GM18498 (cell line): Measurements from ENCODE around the gene GSTO1.

Experiments used
- ATAC-seq: cut with Tn5 transposase; IDR thresholded peaks from one replicate; pipeline ENCODE4 v1.9.1; 2021; ENCODE audit warnings: mild to moderate bottlenecking, moderate library complexity; ENCODE audit not compliant: unreplicated experiment

GSTO1 gene

DNA sequence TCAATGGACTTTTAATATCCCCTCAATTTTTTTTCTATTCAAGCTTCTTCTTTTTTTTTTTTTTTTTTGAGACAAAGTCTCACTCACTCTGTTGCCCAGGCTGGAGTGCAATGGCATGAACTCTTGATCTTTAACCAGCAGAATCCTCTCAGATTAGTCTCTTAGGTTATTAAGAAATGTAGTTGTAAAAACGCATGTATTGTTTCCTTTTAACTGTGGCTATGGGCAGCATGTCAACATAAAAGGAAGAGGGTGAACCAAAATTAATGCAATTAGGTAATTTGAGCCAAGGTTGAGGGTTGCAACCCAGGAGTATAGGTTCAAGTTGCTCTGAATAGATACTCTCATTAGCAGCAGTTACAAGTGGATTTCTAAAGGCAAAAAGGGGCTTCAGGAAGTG is 4.3 kb upstream of the GSTO1 start:
- no peak for ATAC-seq

DNA sequence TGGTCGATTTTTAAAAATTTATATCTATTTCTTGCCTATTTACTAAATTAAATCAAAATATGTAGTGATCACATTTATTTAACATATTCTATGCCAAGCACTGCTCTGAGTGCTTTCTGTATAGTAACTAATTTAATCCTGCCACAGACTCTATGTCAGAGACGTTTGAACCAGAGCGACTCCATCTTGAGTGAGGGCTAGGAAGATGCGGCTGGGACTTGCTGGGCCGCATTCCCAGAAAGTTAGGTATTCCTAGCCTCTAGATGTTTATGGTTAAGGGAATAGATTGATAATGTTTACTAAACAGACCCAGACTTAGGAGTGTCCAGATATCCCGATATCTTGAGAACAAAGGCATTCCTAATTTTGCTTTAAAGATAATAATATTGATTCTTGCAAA is 3.2 kb upstream of the GSTO1 start:
- no peak for ATAC-seq

DNA sequence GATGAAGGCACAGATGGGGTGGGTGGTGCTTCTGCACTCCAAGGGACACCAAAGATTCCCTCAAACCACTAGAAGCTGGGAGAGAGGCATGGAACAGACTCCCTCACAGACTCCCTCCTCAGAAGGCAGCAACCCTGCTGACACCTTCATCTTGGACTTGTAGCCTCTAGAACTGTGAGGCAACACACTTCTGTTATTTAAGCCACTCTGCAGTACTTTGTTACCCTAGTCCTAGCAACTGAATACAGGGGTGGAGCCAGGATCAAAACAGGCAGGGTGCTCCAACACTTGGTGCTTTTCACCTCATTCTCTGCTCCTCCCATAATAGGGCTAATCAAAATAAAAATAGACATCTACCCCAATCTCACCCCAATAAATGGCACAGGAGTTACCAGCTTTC is 2.3 kb upstream of the GSTO1 start:
- ATAC-seq: no peak

DNA sequence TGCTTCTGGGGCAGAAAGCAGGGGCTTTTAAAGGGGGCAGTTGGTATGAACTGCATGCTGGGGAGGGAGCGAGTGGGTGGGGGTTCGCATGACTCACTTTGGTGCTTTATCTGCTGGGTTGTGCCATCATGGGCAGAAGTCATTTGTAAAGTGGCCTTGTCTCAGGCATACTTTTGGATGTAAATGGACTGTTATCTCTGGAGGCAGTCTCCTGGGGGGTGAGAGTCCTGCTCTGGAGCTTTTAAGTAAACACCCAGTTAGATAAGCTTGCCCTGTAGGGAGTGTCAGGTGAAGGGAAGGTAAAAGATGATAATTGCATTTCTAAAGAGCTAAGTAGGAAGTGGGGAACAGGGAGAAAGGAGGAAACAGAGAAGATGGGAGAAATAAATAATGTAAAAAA is 1.6 kb upstream of the GSTO1 start:
- no peak for ATAC-seq

DNA sequence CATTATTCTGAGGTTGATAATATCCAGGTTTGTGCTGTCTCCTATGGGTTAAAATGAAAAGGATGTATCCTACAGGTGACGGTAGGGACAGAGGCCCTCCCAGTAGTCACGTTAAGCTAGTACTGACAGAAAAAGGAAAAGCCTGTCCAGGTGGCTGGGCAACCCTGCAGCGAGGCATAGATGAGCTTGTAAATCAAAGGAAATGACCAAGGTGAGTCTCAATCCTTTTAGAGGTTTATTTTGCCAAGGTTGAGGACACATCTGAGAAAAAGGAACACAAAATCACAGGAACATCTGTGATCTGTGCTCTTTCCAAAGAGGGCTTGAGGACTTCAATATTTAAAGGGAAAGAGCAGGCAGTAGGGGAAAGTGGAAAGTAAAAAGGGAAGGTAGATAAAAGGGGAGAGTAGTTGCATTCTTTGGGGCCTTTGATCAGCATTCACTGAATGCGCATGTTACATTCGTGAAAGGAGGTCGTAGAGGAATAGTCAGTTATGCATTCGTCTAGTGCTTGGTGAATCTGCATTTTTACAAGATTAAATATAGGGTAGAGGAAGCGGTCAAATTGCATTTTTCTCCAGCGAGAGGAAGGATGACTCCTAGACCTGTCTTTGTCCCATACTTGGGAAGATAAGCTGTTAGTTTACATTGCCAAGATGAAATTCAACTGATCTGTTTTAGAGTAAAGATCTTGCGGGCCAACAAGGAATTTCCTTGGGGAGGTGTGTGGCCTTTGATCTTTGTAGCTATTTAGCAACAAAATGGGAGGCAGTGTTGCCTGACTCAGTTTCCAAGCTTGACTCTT is 884 bp upstream of the GSTO1 start:
- ATAC-seq: no peak

DNA sequence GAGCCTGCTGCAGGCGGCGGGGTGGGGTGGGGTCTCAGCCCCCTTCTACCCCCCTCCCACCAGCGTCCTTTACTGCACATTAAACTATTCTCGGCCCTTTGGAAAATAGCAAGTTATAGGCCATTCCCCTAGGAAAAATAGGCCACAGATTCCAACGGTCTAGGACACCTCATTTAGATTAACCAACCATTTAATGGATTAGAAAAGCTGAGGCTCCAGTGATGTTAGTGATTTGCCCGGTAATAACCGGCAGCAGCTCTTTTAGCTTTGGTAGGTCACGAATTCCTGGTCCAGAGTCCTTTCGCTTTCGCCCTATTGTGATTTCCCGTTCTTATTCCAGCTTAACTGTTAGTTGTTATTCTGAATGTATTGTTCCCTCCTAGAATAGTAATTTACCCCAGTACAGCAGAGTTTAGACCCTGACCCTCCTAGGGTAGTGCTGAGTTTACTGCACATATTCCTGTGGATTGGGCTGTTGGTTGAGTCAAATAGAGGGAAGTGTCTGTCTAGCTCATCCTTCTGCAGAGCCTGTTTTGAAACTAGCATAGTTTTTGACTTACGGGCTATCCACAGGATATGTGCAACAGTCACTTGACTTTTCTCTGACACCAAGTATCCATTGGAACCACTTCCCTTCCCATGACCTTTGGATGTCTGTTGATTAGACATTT is 754 bp downstream of the GSTO1 start:
- peak; percentile 34 for ATAC-seq

DNA sequence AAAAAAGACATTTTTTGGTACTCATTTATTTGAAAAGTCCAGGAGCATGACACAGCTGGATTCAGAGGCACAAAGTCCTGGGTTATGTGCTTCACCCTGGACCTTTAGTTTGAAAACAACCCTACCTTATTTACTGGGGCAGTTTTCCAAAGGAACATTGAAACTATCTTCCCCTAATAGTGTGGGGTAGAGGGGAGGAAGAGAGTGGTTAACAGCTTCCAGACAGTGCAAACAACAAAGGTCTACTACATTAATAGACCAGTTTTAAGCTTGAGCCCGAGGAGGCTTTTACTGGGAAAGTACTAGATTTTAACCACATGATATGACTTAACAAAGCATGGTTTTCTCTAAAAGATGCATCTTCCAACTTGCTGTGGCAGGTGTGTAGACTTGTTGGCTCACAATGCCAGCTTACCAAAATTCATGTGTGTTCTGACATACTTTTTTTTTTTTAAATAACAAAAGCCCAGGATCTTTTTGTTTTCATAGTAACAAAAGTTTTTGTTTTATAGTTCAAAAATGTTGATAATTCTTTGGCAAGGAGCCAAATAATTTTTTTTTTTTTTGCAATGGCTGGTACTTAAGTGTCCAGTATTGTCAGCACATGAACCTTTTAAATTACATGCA is 1.8 kb downstream of the GSTO1 start:
- ATAC-seq: no peak

DNA sequence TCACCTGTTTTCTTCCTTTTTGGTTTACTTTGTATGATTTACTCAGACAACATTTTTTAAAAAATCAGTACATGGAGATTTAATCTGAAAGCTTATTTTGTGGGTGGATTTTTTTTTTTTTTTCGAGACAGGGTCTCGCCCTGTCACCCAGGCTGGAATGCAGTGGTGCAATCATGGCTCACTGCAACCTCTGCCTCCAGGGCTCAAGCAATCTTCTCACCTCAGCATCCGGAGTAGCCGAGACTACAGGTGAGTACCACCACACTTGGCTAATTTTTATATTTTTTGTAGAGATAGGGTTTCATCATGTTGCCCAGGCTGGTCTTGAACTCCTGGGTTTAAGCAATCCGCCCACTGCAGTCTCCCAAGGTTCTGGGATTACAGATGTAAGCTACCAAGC is 2.5 kb downstream of the GSTO1 start:
- no peak for ATAC-seq

DNA sequence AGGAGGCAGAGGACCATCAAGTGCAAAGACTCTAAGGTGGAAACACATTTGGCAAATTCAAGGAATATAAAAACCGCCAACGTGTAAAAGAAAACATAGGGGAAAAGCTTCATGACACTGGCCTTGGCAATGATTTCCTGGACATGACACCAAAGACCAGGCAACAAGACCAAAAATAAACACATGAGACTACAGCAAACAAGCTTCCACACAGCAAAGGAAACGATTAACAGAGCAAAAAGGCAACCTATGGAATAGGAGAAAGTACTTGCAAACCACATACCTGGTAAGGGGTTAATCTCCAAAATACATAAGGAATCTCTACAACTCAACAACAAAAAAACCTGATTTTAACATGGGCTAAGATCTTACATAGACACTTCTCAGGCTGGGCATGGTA is 3.5 kb downstream of the GSTO1 start:
- ATAC-seq: no peak

DNA sequence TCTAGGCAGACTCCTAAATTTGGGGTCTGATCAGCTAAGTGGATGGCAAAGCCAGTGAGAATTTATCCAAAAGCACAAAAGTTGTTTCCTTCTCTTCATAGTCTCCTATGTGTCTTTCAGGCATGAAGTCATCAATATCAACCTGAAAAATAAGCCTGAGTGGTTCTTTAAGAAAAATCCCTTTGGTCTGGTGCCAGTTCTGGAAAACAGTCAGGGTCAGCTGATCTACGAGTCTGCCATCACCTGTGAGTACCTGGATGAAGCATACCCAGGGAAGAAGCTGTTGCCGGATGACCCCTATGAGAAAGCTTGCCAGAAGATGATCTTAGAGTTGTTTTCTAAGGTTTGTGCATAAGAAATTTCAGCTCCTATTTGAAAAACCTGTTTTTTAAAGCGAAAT is 4.8 kb downstream of the GSTO1 start:
- no peak for ATAC-seq

DNA sequence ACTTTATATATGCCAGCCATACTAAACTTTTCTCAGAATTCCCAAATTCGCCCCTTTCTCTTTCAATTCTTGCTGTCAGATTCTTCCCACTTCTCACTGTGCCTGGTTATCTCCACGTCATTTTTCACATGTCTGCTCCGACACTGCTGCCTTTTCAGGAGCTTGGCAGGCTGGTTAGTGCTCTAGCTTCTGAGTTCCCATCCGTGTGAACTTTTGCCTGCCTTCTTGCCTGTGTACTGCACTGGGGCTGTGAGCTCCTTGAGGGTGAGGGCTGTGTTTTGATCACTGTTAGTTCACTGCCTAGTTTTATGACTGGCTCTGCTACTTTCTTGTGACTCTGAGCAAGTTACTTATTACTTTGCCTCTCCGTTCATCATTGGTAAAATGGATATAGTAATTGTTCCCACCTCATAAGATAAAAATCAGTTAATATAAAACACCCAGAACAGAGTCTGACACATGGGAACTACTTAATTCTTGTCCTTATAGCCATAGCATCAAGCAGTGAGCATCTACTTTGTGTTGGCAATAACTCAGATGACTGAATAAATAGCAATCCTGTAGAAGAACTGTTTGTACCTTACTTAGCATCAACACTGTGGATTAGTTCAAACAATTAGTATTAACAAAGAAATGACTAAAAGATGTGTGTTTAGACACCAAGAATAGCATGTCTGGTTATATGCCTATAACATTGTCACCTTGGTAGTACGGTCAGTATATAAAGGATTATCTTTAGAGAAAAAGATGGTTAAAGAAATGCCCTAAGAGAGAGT is 5.5 kb downstream of the GSTO1 start:
- ATAC-seq: no peak

DNA sequence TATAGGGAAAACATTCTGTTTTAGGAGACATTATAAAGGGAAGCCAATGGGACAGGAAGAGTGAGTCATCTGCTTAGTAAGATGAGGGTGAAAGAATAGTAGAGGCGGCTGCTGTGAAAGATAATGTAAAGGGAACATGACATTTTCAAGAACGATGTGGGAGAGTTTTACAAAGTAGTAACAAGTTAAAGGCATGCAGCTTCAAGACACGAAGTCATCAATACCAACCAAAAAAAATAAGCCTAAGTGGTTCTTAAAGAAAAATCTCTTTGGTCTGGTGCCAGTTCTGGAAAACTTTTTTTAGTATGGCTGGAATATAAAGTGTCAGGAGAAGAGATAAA is 6.1 kb downstream of the GSTO1 start:
- ATAC-seq: no peak

DNA sequence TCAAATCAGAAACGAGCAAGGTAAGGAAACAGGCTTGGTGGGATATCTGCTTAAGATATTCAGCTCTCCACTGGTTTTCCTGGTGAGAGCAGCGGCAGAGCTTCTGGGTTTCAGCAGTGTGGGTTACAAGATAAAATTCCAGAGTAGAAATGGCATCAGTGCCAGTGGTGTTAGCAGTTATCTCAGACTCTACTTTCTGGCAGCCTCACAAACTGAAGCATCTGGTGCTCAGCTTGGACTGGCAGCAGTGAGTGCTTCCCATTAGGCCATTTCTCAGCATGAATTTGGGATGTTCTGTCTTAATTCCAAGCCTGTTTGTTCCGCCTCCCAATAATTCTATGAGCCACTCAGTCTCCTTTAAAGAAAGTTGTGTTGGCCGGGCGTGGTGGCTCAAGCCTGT is 7.4 kb downstream of the GSTO1 start:
- ATAC-seq: no peak

DNA sequence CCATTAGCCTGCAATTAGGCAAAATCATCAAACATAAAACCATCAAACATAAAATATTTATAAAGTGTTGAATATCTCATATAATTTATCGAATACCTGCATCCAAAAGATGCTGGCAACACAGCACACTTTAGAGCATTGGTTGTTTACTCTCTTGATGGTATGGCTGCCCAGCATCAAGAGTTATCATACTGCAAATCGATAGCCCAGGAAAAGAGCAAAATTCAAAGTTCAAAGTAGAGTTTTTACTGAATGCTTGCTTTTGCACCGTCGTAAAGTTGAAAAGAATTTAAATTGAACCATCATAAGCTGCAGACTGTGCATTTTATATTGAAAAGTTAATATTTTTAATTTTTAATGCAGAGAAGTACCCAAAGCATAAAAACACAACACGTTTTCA is 10.1 kb downstream of the GSTO1 start:
- ATAC-seq: no peak

DNA sequence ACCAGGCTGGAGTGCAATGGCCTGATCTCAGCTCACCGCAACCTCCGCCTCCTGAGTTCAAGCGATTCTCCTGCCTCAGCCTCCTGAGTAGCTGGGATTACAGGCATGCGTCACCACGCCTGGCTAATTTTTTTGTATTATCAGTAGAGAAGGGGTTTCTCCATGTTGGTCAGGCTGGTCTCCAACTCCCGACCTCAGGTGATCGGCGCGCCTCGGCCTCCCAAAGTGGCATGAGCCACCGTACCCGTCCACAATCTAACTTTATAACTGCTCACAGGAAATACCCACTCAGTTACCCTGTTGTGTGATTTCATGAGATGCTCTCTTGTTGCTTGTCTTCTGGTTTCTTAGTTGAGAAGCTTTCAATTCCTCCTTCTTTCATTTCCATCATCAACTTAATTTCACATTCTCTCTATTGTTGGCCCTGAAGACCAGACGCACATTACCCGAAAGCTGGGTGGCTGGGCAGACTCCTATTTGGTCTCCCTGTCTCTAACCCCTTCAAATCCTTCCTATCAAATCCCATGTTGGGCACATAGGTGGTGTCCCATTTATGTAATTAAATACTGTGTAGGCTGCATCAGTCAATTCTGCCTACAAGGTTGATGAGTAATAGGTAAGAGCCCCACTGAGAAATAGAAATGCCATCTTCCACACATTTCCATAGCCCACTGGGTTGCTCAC is 13.2 kb downstream of the GSTO1 start:
- no peak for ATAC-seq

DNA sequence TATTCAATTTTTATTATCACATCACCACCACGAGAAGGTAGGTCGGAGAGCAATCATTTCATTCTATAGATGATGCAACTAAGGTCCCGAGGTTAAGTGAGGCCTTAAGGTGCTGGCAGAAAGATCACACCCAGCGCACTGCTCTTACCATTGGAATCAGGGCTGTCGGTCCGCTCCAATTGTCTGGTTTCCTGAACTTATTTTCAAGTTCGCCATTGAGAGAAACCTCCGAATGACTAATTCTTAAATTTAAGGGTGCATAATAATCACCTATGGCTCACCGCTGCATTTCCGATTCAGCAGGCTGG is 13.7 kb downstream of the GSTO1 start:
- ATAC-seq: no peak

DNA sequence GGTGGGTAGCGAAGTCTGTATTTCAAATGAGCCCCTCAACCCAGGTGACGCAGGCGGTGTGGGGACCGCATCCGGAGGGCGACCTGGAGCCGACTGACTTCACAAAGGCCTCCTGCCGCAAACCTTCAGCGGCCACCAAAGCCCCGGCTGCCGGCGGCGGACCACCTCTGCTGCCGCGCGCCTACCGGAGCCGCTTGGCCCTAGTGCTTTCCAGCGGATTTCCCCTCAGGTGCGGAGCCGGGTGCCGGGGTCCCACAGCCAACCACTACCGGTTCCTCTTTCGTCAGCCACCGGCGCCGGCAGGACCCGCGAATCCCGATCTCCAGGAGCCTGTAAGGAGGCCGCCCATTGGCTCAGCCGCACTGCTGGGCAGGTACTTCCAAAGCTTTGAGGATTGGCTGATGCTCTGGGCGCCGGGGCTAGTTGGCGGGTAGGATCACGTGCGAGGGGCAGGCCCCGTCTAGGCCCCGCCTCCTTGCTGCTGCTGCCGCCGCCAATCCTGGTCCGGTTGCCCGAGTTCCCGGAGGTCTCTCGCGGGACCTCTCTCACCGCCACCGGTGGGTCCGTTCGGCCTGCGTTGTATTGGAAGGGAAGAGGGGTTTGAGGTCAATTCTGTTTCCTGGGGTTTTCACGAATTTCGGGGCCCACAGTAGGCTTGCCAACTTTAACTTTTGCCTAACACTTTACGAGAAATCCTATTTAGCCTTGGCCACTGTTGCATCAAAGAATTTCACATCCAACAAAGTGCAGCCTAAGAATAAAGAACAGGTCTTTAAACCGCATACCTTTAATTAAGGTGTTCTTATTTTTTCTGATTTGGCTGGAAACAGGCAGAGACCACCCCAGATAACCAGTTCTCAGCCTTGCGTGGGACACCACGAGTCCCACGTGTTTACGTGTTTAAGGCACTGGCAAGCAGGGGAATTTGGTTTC is 14.3 kb downstream of the GSTO1 start, which contains the start of gene GSTO2:
GSTO2 (plus strand) TSS at position 472 of the 933 bp plus-strand sequence. CDS start 5,732 bp downstream, outside the sequence.
- peak; percentile 99 for ATAC-seq

DNA sequence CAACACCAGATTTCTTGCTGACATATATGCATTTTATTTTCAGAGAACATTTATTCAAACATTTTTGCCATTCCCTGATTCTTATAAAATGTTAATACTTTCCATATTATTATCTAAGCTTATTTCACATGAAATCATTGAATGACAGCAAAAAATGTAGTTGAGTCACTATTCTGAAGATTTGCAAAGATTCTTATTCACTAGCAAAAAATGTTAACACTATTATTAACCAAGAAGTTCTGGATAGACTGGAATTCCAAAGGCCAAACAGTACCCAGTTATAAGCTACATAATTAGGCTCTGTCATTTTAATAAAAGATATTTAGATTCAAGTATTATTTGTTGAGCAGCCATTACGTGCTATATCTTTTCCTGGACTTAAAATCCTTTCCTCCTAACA is 18.6 kb downstream of the GSTO1 start:
- no peak for ATAC-seq

DNA sequence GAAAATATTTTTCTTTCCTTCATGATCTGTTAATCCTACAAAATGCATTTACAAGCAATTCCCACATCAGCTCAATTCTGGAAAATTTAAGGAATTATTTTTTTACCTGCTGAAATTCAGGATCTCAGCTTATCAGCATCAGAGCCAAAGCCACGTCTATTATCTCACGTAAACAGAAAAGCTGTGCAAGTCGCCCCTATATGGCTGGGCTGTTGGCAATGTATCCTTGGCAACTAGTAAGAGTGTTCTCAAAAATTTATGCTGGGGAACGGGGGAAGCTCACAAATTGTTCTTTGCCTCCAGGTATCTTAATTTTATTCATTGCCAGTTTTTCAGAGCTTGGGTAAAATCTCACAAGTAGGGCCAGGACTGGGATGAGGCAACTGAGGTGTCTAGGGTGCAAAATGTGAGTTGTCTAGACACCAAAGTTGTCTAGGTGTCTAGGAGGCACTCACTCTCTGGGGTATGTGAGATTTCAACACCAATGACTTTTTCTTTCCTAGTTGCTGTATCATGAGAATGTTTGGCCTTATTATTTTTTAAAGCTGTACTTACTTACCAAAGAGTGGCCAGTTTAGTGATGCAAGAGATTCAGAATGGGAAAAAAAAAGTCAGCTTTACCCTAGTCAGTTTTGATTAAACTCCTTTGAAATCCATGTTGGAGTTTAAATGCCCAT is 19.3 kb downstream of the GSTO1 start:
- no peak for ATAC-seq
